22Rv1 (cell line): ENCODE results near the gene CFAP251.

ENCODE experiments used
- CTCF ChIP-seq: fragments of 450-650 bp; IDR thresholded peaks from 2 replicates; pipeline ENCODE4 v1.5.1; 2017; ENCODE audit warnings: mild to moderate bottlenecking
- ZFX ChIP-seq: fragments of 450-650 bp; IDR thresholded peaks from 2 replicates; pipeline ENCODE4 v1.6.1; 2017; ENCODE audit warnings: antibody characterized with exemption, borderline replicate concordance

GRCh38 chr12:121899590-121899989, 18.8 kb upstream of the CFAP251 start:
- TF ChIP-seq CTCF (no peak), ZFX (no peak)
